NCI-H1930 (cell line): Measurements from ENCODE around the gene RNF157.

Source experiments
- DNase-seq, 2 experiments: peaks; one replicate each; lab custom pipeline; 2025; lab: John Stamatoyannopoulos, UW

RNF157 gene

DNA sequence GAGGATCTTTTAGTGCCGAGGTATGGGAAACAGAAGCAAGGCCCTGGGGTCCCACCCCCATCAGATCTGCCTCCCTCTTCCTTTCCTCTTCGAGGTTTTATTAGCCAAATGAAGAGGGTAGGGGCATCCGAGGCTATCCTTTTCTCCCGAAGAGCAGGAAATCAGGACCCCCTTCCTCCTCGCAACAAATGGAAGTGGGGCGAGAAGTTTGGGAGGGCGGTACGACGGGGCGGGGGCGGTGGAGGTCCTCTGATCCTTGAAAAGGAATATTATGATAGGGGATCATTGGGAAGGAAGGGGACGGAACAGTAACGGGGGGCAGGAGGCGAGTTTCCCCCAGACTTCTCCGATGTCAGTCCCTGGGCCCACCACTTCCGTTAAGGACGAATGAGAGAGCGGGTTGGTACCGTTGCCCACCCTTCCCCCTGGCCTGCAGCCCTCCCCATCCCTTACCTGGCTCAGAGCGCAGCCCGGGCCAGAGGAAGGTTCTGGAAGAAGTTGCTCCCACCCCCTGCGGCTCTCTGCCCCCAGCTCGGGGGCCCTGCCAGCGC is 99.6 kb downstream of the RNF157 start:
- DNase-seq = no peak

DNA sequence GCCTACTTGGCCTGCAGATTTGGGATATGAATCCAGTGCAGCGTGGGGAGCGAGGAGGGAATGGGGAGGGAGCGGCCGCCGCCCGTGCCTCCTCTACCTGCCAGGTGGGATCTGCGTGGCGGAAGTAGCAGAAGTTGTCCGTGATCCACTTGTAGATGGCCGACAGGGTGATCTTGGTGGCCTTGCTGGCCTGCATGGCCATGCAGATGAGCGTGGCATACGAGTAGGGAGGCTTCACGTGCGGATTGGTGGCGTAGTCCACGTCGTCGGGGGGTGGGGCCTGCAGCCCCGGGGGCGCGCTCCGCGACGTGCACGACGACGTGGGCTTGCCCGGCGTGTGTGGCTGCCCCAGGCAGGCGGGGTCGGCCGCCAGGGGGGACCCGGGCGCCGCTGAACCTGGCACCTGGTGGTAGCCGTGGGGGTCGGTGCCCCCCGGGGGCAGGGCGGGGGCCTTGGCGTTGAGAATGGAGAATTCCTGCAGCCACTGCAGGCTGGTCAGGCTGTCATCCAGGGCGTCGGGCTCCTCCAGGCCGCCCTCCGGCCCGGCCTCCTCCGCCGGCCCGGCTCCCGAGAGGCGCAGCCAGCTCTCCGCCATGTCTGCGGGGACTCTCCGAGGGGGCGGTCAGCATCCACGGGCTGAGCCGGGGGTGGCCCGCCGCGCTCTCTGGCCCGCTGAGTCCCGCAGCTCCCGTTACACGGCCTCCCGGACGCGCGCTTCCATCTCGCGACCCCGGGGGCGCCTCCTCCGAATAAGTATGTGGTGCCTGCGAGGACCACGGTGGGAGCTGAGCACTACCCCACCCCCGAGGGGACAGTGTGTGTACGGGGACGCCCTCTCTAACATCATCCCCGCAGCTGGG is 100.3 kb downstream of the RNF157 start:
- DNase-seq = no peak

GRCh38 chr17:76138896-76139752 is 101.2 kb downstream of the RNF157 start:
- DNase-seq = no peak

GRCh38 chr17:76138234-76138895 is 101.9 kb downstream of the RNF157 start:
- DNase-seq = no peak

- DNase-seq = no peak
These were observed 102.7 kb downstream of the RNF157 start for GRCh38 chr17:76137351-76138233.

DNA sequence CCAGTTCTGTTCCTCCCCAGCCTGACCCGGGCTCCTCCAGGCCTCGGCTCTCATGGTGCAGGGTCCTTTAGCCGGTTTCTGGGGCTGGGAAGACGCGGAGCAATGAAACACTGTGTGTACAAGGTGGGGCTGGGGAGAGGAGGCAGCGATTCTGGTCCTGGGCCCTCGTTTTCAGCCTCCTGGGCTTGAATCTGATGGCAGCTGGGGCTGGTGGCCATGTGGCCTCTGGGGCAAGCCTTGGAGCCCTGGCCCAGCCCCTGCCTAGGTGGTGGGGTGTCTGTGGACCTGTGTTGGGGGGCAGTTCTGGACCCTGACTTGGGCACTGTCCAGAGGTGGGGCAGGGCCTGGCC is 103.3 kb downstream of the RNF157 start:
- DNase-seq = no peak

- DNase-seq = no peak
These were observed 103.9 kb downstream of the RNF157 start for GRCh38 chr17:76136276-76137000.

- no peak for DNase-seq
These were observed 104.5 kb downstream of the RNF157 start for GRCh38 chr17:76135810-76136188.

- no peak for DNase-seq
These were observed 105.1 kb downstream of the RNF157 start for GRCh38 chr17:76134911-76135809.

DNA sequence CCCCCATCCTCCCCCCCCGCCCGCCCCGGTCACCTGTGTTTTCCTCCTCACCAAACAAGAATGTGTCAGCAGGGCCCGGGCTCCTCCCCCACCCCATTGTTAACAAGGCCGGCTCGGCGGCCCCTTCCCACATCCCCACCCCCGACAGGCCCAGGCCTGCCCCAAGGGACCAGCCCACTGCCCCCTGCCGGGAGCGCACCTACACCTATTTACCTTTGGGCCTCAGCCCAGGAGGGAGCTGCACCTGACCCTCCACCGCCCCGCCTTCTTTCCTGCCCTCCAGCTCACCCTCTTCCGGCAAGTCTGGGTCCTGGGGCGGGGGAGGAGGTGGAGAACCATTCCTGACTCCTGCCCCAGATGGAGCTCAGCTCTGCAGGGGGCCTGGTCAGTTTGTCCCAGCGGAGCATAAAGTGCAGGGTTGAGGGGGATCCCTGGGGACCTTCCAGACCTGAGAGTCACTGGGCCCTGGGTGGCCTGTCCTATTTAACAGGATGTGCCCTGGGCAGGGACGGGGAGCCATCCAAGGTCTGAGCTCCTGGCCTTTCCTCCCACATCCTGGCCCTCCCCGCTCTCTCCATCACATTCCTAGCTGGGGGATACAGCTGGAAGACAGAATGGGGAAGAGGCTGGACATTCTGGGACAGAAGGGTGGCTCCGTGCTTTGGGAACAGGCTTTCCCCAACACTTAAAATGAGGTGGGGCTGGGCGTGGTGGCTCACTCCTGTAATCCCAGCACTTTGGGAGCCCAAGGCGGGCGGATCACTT is 107.5 kb downstream of the RNF157 start:
- no peak for DNase-seq

DNA sequence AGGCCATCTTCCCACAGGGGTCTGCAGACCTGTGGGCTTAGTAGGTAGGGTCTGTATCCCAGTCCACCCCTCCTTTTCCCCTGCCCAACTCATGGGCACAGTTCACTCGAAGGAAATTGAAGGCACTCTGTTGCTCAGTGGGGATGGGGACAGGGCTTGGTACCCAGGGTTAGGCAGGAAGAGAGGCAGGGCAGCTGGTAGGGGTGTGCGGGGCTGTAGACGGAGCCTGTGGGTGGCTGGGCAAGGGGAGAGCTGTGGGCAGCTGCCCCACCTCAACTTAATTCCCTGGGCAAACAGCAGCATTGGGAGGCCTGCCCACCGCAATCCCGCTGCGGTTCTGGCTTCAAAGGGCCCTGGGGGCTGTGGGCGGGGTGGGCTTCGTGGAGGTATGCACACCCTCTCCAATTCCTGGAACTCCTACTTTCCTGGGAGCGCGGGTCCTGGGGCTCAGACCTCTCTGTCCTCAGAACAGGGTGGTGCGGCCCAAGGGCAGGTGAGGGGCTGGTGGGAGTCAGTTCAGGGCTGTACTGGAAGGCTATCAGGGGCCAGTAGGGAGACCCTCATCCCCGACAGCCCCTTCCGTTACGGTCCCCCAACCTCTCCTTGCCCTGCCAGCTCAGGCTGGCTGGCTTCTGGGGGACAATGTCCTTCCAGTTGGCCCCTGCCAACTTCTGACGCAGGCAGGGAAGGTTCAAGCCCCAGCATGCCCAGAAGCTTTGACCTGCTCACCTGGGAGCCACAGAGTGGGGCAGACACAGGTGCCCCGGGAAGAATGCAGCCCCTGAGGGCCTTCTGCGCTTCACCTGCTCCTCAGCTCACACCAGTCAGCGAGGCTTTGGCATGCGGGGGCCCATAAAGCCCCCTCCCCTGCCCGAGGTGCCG is 108.4 kb downstream of the RNF157 start:
- DNase-seq = no peak

DNA sequence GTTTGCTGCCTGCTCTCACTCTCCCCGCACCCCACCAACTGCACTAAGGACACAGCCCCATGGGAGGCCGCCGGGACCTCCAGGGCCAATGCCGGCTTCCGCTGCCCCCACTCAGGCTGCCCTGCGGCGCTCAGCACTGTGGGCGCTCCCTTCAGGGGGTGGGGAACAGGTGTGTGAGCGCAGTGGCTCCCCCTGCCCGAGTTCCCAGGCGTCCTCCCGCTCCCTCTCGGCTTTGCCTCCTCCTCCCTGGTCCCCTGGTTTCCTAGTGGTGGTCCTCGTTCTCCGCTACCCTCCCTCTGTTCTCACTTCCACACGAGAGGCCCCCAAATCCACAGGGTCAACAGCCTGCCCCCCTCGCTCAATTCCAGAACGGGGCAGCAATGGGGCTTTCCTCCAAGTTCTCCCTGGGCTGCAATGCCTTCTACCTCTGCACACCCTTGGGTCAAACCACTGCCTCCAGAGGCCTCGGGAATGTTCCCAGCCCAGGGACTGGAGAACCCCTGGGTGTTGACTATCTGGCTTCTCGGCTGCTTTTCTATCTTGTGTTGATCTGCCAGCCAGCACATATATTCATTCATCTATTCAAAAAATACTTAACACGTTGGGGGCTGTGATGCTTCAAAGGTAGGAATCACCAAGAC is 109.1 kb downstream of the RNF157 start:
- no peak for DNase-seq

DNA sequence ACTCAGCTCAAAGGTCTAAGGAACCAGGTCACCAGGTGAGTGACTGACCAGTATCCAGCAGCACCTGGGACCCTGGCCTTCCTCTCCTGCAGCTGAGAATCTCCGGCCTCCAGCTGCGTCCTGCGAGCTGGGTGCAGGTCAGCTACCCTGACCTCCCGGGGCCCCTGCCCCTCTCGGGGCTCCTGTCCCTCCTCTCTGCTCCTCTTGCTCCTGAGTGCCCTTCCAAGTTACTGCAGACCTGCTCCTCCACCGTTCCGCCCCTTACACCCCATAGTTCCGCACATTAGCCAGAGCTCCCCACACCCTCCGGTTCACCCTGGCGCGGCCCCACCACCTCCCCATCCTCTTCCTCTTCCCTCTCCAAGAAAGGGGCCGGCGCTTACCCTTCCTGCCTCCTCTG is 109.8 kb downstream of the RNF157 start:
- DNase-seq = no peak

- DNase-seq = no peak
These were observed 114.4 kb downstream of the RNF157 start for GRCh38 chr17:76125922-76126321.

DNA sequence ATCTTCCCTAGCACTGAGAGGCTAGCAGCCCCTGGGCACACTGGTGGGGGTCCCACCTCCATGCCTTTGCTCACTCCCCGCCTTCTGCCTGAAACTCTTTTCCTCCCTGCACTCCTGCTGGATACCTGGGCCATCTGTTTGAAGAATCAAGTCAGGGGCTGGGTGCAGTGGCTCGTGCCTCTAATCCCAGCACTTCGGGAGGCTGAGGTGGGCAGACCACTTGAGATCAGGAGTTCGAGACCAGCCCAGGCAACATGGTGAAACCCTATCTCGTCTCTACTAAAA is 115.0 kb downstream of the RNF157 start:
- no peak for DNase-seq

DNA sequence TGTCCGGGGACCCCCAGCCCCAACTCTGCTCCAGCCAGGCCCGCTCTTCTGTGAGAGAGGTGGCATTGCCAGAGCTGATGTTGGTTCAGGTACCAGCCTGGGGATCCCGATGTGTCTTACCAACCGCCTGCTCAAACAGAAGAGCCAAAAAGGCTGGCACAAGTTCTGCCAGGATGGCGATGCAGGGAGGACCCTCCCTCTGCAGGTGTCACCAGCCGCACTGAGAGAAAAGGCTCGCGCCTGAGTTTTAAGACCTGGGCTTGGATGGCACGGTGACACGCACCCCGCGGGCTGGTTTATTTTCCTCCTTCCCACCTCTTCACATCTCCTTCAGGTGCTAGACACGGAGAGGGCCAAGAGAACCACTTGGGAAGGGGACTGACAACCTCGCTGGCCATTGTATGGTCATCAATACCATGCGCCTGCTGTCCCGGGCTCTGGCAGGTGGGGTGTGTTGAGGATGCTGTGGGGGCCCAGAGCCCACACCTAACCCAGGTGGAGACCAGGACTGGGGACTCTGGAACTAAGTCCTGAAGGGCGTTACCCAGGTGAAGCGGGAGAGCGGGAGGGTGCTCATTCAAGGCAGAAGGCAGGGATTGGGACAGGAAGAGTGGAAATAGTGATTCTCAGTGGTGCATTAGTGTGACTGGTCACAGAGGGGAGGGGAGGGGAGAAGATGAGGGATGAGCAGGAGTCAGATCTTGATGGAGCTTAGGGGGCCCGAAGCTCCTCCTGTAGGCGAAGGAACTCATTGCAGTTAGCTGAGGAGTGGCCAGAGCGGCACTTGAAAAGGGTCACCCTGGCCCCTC is 115.5 kb downstream of the RNF157 start:
- no peak for DNase-seq
